CD4-positive, alpha-beta T cell treated with Interferon gamma for 1 hour (primary cell): ENCODE results near the gene ICE2.
A peak's percentile ranks its signal among the peaks of the same experiment; 100 is the strongest.
"Not testable (repeated sequence)": the region's sequence is repeated elsewhere in the genome, so short reads cannot be mapped to it uniquely, and the experiment has no call there.

ENCODE experiments used
- DNase-seq: peaks from one replicate; pipeline ENCODE4 v3.0.0-alpha.2; 2020

The ICE2 gene

DNA sequence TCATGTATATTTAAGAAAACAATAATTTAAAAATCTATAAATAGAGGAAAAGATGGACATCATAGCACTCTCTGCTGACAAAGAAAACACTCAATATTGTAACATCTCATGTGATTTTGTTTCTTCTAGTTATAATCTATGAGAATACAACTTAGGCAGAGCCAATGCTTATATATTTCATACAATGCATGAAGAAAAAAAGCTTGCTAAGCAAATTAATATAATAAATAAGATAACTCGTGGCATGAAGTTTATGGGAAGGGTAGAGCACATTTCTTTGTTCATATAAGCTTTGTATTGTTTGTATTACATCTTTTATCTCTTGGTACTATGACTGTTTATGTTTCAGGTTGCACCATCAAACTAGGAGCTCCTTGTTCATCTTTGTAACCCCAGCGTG, 73.5 kb downstream of the ICE2 start:
- no peak for DNase-seq

DNA sequence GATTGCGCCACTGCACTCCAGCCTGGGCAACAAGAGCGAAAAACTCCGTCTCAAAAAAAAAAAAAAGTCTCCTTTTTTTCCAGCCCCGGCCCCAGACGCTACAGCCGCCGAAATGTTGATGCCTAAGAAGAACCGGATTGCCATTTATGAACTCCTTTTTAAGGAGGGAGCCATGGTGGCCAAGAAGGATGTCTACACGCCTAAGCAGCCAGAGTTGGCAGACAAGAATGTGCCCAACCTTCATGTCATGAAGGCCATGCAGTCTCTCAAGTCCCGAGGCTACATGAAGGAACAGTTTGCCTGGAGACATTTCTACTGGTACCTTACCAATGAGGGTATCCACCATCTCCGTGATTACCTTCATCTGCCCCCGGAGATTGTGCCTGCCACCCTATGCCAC, 74.6 kb downstream of the ICE2 start:
- DNase-seq, result not testable (repeated sequence)

DNA sequence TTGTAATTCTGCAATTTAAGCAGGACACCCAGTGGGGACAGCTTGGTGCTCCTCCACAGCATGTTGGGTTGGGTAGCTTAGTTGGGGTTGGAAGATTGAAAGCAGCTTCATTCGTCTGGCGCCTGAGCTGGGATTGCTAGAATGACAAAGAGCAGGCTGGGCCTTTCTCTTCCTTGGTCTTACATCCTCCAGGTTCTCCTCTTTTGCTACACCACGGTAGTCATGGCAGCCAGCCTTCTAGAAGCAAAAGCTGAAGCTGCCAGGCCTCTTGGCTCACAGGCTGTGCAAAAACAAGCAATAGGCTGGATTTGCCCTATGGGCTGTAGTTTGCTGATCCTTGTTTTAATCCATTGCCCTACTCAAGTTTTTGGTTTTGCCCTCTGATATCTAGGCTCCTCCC, 78.0 kb downstream of the ICE2 start:
- no peak for DNase-seq

DNA sequence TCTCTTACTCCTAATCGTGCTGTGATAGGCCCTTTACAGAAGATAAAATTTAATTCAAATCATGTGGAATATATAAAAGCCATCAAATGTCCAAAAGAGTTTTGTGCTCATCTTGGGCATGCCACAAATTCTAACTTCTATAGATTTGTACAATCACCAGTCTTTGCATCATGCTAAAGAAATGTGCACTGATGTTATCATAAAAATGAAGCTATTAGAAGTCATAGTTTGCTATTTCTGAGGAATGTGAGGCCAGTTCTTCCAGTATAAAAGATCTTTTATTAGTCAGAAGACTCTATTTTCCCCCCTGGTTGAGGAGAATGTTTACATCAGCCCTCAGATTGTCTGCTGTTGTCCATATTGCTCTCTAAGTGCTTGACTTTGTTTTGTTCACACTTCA, 79.0 kb downstream of the ICE2 start:
- no peak for DNase-seq

DNA sequence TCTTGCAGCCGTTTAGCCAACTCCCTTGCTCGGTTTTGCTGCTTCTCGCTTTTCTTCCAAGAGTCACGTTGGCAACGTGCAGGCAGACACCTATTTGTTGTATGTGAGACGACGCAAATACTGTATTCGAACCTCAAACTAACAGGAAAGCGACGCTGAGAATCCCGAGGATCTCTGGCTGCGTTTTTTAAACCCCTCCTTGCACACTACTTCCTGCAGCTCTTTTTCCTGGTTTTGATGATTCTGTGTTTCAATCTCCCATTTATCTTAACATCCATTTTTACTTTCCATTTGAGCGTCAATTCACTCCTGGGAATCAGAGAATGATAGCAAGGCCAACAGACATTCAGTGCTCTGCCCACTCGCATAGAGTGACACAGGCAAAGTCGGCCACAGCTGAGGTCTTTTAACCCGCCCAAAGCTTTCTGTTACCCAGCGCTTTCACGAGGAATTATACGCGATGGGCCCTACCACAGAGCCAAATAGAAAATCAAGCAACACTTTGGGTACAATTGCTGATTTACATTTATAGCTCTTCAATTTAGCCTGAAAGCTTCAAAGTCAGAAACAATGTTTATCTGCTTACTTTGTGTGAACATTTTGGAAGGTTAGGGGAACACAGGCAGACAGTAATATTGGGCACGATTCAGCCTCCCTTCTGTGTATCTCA, 79.6 kb downstream of the ICE2 start:
- no peak for DNase-seq

DNA sequence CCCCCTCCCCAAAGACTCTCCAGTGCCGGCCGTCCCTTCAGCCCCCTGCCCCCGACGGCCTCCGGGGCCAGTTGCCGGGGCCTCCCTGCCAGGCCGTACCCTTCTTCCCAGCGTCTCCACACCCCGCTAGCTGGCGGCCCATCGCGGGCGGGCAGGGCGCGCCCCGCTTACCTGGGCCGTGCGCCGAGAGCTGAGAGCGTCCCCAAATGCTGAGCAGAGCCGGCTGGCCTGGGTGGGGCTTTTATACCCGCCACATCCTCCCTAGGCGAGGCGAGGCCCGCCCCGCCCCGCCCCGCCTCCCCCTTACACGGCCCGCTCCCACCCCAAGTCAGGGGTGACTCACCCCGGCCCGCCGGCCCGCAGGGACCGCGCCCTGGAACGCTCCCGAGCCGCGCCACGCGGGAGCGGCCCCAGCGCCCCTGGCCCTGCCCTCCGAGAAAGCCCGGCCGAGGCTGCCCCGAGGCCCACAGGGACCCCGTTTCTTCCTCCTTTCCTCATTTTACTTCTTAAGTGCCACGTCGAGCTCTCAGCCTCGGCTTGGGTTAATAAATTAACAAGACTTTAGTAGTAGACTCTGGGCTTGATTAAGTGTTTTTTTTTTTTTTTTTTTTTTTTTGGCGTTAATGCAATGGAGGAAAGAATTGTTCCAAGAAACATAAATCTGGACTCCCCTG, 81.0 kb downstream of the ICE2 start, which contains the start of gene ANXA2:
Gene ANXA2, minus strand, starts transcription at position 215 of the 674 bp plus-strand sequence. CDS start 11,911 bp downstream, outside the sequence.
- peak; percentile 86 for DNase-seq

DNA sequence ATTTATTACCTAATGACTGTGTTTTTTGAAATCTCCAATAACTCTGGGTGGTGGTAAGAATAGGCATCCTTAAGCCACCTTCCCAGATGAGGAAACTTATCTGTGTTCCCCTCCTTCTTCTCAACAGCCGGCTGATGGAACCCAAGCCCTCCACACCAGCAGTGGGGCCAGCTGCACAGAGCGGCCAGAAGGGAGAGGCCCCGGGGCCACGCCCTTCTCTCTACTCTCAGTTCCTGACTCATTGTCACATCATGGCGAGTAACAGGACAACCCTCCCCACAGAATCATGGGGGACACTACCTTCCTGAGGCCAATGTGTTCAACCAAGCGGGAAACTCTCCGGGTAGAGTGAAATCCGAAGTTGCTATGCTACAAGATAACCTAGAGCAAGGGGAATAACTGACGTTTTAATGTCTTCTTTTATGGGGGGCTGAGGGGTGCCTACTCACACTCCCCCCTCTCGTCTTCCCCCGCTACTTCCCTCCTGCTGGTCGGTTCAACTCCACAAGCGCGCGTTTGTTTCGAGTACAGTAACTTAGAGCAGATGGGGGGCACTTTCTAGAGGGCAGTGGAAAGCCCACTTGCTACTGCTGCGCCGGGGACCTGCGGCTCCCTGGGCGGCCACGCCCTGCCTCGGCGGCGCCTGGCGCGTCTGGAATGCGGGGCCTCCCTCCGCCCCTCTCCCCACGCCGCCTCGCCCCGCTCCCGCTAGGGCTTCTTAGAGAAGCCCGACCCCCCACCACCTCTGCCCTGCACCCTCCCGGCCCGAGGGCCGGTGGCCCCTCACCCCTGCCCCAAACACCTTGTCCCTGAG, 81.8 kb downstream of the ICE2 start:
- DNase-seq, result peak; percentile 52

DNA sequence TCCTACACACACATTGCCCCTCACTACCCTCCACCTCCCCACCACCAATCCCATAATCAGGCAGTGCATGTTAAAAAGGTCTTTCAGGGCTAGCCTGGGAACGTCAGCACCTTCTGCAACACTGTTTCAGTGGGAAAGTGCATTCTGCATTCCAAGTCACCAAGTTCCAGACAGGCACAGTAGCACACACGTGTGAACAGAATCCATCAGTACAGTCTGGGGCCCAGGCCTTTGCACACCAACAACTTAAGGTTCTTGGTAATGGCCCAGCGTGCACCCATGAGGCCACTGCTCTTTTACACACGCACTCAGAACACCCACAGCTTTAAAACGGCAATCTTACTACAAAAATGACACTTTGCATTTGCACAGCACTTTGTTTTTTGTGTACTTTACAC, 82.4 kb downstream of the ICE2 start:
- no peak for DNase-seq

DNA sequence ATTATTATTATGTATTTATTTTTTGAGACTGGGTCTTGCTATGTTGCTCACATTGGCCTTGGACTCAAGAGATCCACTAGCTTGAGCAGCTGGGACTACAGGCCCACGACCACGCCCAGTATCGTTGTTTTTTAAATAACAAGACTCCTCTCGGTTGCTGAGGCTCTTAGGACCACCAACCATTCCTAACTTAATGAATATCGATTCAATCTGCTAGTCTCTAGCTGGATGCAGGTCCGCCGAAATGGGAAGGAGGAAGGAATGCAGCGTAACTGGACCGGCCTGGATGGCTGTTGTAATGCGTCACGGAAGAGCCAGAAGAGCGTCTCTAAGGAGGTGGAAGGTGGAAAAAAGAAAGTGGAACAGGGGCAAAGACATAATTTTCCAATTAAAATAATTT, 82.8 kb downstream of the ICE2 start:
- no peak for DNase-seq

DNA sequence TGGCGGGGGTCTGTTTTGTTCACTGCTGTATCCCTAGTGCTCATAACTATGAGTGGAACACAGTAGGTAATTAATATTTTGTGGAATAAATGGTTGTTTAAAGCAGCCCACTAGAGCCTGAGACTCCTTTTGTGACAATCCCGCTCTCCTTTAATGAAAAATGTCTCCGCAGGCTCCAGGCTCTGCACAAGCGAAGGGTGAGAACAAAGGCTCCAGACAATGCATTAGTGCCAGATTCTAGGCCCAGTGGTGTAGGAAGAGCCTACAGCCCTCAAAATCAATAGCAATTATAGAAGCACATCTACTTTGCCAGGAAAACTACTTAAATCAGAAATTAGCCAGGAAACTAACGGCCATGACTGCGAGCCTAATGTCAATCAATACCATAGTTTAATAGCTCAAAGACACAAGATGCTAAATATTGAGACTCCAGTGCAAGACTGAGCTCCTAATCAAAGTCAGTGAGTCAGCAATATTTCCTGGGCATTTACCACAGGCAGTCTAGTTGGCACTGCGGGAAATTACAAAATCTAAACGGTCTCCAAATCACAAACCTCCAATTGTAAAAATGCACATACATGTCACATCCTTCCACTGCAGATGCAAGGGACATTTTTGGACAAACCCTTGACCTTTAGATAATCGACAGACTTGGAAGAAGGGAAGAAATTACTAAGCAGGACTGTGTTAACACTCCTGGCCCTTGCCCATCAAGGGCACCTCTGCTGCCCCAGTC, 83.5 kb downstream of the ICE2 start:
- no peak for DNase-seq

DNA sequence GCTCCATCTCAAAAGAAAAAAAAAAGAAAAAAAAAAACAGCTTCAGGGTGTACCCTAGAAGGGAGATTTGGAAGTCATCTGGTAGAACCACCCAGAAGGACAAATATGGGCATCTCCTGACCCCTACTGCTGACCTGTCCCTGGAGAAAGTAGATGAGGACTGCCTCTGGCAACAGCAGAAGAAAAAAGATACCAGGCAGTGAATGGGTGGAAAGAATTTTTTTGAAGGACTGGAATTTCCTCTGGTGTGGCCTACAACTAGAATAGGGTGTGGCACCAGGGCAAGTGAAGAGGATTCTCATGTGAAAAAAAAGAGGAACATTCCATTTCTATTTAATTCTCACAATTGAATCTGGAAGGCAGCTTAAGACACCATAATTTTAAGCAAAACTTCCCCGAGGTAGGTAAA, 84.2 kb downstream of the ICE2 start:
- DNase-seq, result no peak

DNA sequence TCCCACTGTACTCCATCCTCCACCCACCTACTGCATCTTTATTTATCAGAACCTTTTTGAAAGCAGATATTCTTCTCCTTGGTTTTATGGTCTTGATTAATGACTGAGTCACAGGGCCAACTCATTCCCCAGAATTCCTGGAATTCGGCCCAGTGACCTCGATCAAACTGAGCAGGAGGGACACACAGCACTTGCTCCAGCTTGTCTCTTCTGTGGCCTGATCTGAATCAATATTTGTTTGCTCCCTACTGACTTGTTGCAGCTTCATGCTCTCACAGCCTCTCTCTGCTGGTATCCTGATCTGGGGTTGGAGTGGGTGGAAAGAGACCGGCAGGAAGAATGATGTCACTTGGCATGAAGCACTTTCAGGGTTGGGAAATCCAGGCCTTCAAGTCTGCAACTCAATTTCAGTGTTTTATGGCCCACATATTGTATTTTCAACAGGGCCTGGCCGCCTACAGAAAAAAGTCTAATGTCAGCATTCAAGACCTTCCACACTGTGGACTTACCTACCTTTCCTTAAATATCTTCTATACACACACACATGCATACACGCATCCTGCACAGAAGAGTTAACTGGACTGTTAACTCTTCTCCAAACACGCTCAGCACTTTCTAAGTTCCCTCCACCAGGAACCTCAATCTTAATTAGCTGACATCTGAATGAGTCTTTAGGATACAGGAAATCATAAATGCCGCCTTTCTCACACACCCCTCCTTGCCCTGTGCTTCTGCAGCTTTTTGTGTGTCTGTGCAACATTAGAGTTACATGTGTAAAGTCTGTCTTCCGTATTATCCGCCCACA, 85.8 kb downstream of the ICE2 start:
- no peak for DNase-seq

DNA sequence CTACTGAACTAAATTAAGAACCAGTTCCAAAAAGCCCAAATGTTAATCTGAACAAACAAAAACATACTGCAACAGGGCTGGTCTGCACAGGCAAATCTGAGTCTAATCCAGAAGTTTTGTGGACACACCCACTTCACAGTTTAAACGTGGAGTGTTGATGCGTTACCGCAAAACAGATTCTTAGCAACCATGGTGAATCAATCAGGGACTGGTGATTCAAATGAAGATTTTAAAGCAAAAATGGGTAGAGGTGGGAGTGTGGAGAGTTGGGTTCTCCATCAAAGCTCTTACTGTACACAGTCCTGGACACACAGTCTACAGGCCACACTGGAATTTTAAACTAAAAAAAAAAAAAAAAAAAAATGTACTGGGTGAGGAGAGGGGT, 86.3 kb downstream of the ICE2 start:
- DNase-seq, result peak; percentile 20

DNA sequence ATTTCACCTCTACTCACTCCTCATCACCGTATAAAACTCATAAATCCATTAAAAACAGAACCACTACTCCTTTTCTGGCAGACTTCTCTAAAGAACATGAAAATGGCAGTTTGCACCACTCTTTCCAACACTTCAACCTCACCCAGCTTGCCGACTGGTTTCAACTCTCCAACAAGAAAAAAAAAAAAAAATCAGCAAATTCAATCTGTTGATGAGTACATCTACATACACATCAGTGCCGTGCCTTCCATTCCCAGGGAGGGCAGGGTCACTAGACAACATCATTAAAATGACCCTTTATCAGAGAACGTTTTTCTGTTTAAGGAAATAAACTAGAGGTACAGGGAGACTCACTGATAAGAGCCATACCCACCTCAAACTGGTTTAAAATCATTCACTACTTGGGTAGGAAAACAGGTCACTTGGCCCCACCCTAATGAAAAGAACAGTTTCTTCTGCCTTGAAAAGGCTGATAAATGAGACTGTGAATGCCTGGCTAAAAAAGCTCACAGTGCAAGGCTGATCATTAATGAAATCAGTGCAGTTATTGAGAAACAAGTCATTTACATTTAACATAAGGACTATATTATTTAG, 87.1 kb downstream of the ICE2 start:
- DNase-seq, result no peak

DNA sequence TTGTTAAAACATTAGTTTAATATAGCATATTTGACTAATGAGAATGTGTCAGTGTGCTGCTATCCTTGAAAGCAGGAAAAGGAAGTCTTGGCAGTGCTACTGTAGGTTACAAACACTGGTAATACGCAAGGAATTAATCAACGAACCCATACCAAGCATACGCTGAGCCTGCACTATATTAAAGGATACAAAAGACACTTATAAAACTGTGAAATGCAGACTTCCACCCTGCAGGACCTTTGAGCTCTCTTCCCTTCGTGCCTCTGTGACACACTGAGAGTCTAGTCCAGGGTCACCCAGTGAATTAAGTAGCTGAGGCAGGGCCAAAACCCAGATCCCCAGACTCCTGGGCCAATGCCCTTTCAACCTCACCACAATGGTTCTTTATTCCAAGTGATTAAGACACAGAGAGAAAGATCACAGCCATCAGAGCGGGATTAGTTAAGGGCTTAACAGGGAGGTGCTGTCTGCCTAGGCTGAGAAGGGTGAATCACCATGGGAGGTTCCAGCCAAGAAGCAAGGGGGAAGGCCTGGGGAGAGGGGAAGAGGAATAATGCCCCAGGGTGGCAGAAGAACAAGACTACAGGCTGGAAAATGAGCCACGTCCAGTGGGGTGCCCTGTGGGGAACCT, 88.0 kb downstream of the ICE2 start:
- DNase-seq, result peak; percentile 41

DNA sequence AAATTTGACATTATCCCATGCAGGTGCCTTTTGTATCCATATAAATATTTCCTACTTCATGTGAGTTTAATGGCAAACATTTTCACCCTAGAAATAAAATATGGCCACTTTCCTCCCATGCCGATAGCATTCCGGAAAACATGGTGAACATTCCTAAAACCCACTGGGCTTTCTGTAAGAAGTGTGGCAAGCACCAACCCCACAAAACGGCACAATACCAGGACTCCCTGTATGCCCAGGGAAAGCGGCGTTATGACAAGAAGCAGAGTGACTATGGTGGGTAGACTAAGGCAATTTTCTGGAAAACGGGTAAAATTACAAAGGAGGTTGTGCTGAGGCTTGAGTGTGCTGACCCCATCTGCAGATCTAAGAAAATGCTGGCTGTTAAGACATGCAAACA, 88.7 kb downstream of the ICE2 start:
- no peak for DNase-seq

DNA sequence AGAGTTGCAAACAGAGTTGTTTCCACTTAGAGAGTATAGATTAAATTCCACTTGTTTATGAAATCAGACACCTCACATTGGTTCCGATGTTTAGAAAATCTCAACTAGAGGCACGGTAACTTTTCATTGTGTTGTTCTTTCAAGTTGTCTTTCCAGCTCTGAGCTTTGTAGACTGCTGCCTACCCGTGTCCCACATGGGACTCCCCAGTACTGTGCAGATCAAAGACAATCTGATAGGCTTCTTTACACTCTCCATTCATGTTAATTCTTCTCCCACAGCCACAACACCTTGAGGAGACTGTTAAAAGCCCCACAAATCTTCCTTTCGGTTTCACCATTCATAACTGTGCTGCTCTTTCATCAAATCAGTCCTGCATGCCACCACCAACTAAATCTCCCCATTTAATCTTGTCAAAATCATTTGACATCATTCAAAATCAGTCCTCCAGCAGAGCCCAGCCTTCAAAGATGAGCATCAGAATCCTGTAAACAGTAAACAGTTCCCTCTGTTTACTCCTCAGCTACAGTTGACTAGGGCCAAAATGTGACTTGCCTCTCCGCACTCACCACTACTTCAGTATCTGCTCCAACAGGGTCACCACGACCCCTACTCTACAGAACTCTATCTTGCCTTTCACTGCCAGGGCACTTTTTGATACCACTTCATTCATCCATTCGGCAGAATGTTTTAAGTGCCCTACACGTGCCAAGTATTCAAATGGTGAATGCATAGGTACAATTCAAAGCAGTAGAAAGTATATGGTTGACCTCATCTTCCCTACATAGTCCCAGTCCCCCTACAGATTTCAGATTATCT, 89.5 kb downstream of the ICE2 start:
- DNase-seq, result no peak

DNA sequence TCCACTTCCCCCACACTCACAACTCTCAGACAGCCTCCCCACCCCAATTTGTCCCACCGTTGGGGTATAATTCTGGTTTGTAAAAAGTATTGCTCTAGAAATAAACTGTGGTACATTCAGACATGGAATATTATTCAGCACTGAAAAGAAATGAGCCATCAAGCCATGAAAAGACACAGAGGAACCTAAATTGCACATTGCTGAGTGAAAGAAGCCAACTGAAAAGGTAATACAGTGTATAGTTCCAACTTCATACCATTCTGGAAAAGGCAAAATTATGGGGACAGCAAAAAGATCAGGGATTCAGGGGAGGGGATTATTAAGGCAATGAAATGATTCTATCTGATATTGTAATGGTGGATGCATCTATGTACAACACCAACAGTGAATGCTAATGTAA, 91.6 kb downstream of the ICE2 start:
- DNase-seq, result no peak

DNA sequence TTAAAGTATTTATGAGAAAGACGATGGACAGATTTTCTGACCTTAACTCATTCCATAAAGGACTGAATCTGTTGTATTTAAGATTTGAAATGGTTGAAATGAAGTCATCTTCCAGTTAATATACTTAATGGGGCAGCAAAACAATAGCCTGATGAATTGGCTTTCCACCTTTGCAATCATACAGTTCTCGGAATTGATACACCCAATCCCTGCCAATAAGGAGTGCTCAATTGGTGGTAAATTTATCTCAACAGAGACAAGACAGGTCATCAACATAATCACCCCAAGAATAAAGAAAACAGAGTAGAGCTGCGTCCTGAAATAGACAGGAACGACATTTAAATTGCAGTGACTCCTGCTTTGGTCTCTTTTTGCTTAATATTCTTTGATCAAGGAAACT, 92.3 kb downstream of the ICE2 start:
- DNase-seq, result no peak
